Ovary (tissue), 9 donors: ENCODE data around the gene SRPK3. TPM values are rescaled to one million over a fixed set of nuclear protein-coding genes. Genes with fewer than 3 reads are reported as not detected.

Experiments used
- DNase-seq, 5 donors: peaks; one replicate each; pipeline ENCODE4 v3.0.0-alpha.2; 2019 to 2020
- H3K27ac ChIP-seq, 2 donors: fragments of 200-600 bp; one replicate each; pipeline versions ENCODE4 v1.5.1 to v1.8.0; 2019 to 2022
- H3K27me3 ChIP-seq: fragments of 200-600 bp; one replicate; pipeline ENCODE4 v1.8.0; 2022
- H3K36me3 ChIP-seq: fragments of 200-600 bp; sonication (generic); one replicate; pipeline ENCODE4 v1.5.1; 2019
- H3K4me1 ChIP-seq: one replicate; pipeline ENCODE4 v1.8.1; 2013; ENCODE audit warnings: mild to moderate bottlenecking, moderate library complexity; ENCODE audit not compliant: insufficient read depth
- H3K4me3 ChIP-seq: fragments of 200-600 bp; sonication (generic); one replicate; pipeline ENCODE4 v1.5.1; 2017
- H3K9me3 ChIP-seq, 2 donors: fragments of 200-600 bp in 1 of 2; sonication (generic) in 1 of 2; one replicate each; pipeline versions ENCODE4 v1.5.1 to v1.8.1; 2013 to 2019; ENCODE audit warnings: mild to moderate bottlenecking in 1 of 2, moderate library complexity in 1 of 2
- EP300 ChIP-seq: sonication (generic); formaldehyde crosslinking; IDR thresholded peaks from one replicate; pipeline ENCODE4 v1.6.1; 2017; ENCODE audit warnings: antibody characterized with exemption
- POLR2A ChIP-seq: fragments of 450-650 bp; IDR thresholded peaks from one replicate; pipeline ENCODE4 v1.6.1; 2017; ENCODE audit warnings: antibody characterized with exemption, mild to moderate bottlenecking, moderate library complexity
- WGBS, 3 donors: extraction: QIAGEN DNeasy Blood & Tissue Kit in 1 of 3; methylation state at CpG; one replicate each; pipeline versions ENCODE4 v1.1.5 to v1.1.7; 2013 to 2017; 5-methylcytosine and 5-hydroxymethylcytosine counted together
- intact Hi-C, 4 donors: fragments of 100-400 bp; cut with DNase I; formaldehyde crosslinking; loops; one replicate each; pipeline versions ENCODE4 v1.11.0 to v1.15.1; 2022 to 2023
- polyA plus RNA-seq, 2 donors: library from polyadenylated mRNA; stranded (reverse); fragments of 200-250 nt in 1 of 2; fragments of 350-450 nt in 1 of 2; fragmentation: Illumina TruSeq in 1 of 2; extraction: RNeasy Lipid Tissue Mini Kit (QIAGEN cat#74804) in 1 of 2; gene quantifications; one replicate each; pipeline ENCODE4 v1.2.3, GENCODE V29; 2013 to 2014
- total RNA-seq, 7 donors: library from RNA; depleted of rRNA in 2 of 7; stranded (reverse); fragments of >200 nt in 2 of 7; fragmentation: NEBNext Ultra II Directional in 3 of 7; extraction: Animal tissue kit (Norgen Biotek cat#: 25700) in 3 of 7; gene quantifications; one replicate each; pipeline versions ENCODE4 v1.1.0 to v1.2.4, GENCODE V29; 2016 to 2023
- TF ChIP-seq, protein P1 (sequence below), 3 donors: fragments of 450-650 bp in 2 of 3; fragments of 200-600 bp in 1 of 3; IDR thresholded peaks; one replicate each; pipeline versions ENCODE4 v1.5.1 to v1.8.0; 2016 to 2022; ENCODE audit warnings: antibody characterized with exemption in 3 of 3, mild to moderate bottlenecking in 1 of 3
- donor health status: DM: no; HTN: no; CAD: no; lungs with moderate emphysema.
- donor health status: DM: no; HTN: no; CAD: no.
- donor health status: Bipolar disorder and iron deficiency.
- donor health status: DM: yes; HTN: yes; CAD: no.
- donor health status: DM: no; HTN: no; CAD: no.
- donor health status: DM: yes; HTN: yes; CAD: no.

The SRPK3 gene
- total and polyA plus RNA-seq, 9 donors: 0.25 to 2.1 (median 1.4) TPM

- Histone ChIP-seq H3K27me3 (no peaks in the 10 kb centered on the region), H3K9me3 (no peaks in the 10 kb centered on the region), H3K4me1 (no peaks in the 10 kb centered on the region), H3K4me3 (no peak overlapping the region), H3K36me3 (no peaks in the 10 kb centered on the region), H3K27ac (no peak overlapping the region)
- WGBS, 3 donors: 80 to 89% (median 81%) methylated on average over 15 of the region's 15 CpGs
- DNase-seq: peak in 1 of 5 donors; percentile 14
- TF ChIP-seq EP300: no peak
- TF ChIP-seq POLR2A: no peak
- TF ChIP-seq, protein P1, sequence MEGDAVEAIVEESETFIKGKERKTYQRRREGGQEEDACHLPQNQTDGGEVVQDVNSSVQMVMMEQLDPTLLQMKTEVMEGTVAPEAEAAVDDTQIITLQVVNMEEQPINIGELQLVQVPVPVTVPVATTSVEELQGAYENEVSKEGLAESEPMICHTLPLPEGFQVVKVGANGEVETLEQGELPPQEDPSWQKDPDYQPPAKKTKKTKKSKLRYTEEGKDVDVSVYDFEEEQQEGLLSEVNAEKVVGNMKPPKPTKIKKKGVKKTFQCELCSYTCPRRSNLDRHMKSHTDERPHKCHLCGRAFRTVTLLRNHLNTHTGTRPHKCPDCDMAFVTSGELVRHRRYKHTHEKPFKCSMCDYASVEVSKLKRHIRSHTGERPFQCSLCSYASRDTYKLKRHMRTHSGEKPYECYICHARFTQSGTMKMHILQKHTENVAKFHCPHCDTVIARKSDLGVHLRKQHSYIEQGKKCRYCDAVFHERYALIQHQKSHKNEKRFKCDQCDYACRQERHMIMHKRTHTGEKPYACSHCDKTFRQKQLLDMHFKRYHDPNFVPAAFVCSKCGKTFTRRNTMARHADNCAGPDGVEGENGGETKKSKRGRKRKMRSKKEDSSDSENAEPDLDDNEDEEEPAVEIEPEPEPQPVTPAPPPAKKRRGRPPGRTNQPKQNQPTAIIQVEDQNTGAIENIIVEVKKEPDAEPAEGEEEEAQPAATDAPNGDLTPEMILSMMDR (IDR thresholded peaks at IDR 0.05): no peak
- intact Hi-C loops: no loop called here
Observed at GRCh38 chrX:153733651-153734240, 47.1 kb upstream of the SRPK3 start.

DNA sequence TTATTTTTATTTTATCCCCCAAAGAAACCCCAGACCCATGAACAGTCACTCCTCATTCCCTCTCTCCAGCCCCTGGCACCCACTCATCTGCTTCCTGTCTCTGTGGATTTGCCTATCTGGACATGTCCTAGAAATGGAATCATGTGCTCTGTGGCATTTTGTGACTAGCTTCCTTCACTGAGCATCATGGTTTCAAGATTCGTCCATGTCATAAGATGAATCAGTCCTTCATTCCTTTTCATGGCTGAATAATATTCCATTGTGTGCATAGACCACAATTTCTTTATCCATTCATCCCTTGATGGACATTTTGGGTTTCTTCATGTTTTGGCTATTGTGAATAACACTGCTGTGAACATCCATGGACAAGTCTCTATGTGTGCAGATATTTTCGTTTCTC lies 46.0 kb upstream of the SRPK3 start:
- H3K9me3 ChIP-seq: no peaks in the 10 kb centered on the region
- no peak overlapping the region for H3K27ac ChIP-seq
- H3K4me3 ChIP-seq: no peak overlapping the region
- no peaks in the 10 kb centered on the region for H3K27me3 ChIP-seq
- 79 to 91% (median 82%) methylated on average over 2 of the region's 2 CpGs for WGBS, 3 donors
- intact Hi-C loops: no loop called here
- no peak for DNase-seq
- H3K4me1 ChIP-seq: no peaks in the 10 kb centered on the region
- TF ChIP-seq, protein P1 (IDR thresholded peaks at IDR 0.05): no peak
- TF ChIP-seq EP300 (no peak), POLR2A (no peak)
- no peaks in the 10 kb centered on the region for H3K36me3 ChIP-seq

GRCh38 chrX:153735274-153735673 lies 45.6 kb upstream of the SRPK3 start:
- DNase-seq: no peak
- no peak overlapping the region for H3K4me3 ChIP-seq
- H3K27me3 ChIP-seq: no peaks in the 10 kb centered on the region
- intact Hi-C loops: no loop called here
- TF ChIP-seq EP300 (no peak), POLR2A (no peak)
- TF ChIP-seq, protein P1 (IDR thresholded peaks at IDR 0.05): no peak
- no peaks in the 10 kb centered on the region for H3K36me3 ChIP-seq
- H3K27ac ChIP-seq: no peak overlapping the region
- no peaks in the 10 kb centered on the region for H3K4me1 ChIP-seq
- WGBS, 3 donors: 85 to 87% (median 85%) methylated on average over 9 of the region's 9 CpGs
- no peaks in the 10 kb centered on the region for H3K9me3 ChIP-seq

- H3K36me3 ChIP-seq: no peaks in the 10 kb centered on the region
- H3K4me1 ChIP-seq: no peaks in the 10 kb centered on the region
- H3K27ac ChIP-seq: no peak overlapping the region
- H3K9me3 ChIP-seq: no peaks in the 10 kb centered on the region
- WGBS, 3 donors: 81 to 88% (median 85%) methylated on average over 28 to 30 of the region's 30 CpGs
- no peaks in the 10 kb centered on the region for H3K27me3 ChIP-seq
- intact Hi-C loops: no loop called here
- H3K4me3 ChIP-seq: no peak overlapping the region
- TF ChIP-seq, protein P1 (IDR thresholded peaks at IDR 0.05): no peak
- TF ChIP-seq EP300: no peak
- no peak for TF ChIP-seq POLR2A
- DNase-seq: no peak
Observed at GRCh38 chrX:153736071-153736820, 44.6 kb upstream of the SRPK3 start.
